Activated CD8-positive, alpha-beta T cell treated with anti-CD3 and anti-CD28 coated beads for 36 hours (primary cell): ENCODE measurements around the gene TTYH3. TPM values are rescaled to one million over a fixed set of nuclear protein-coding genes. Genes with fewer than 3 reads are reported as not detected.

Experiments
- ATAC-seq: fragments of 200-7000 bp; cut with Tn5 transposase; one replicate; pipeline ENCODE4 v1.10.0; 2021; ENCODE audit warnings: mild to moderate bottlenecking, moderate library complexity
- CTCF ChIA-PET: fragments of 350-600 bp; sonication (Branson Sonifier 250); formaldehyde crosslinking; loops from one replicate; lab custom pipeline; 2021; ENCODE audit warnings: antibody characterized with exemption; lab: Charles Lee
- POLR2A ChIA-PET: fragments of 350-600 bp; sonication (Branson Sonifier 250); formaldehyde crosslinking; loops from one replicate; lab custom pipeline; 2021; ENCODE audit warnings: antibody characterized with exemption; lab: Charles Lee
- DNase-seq: peaks from one replicate; pipeline ENCODE4 v3.0.0-alpha.2; 2020
- H3K27ac Mint-ChIP-seq: one replicate; pipeline ENCODE4 v1.8.0; 2021; ENCODE audit warnings: mild to moderate bottlenecking, mixed read lengths
- H3K27me3 Mint-ChIP-seq: one replicate; pipeline ENCODE4 v1.8.0; 2021; ENCODE audit warnings: mixed read lengths
- H3K36me3 Mint-ChIP-seq: one replicate; pipeline ENCODE4 v1.8.0; 2021; ENCODE audit warnings: low read depth, mixed read lengths
- H3K4me1 Mint-ChIP-seq: one replicate; pipeline ENCODE4 v1.8.0; 2021; ENCODE audit warnings: low read depth, mixed read lengths
- H3K4me3 Mint-ChIP-seq: one replicate; pipeline ENCODE4 v1.8.0; 2021; ENCODE audit warnings: mild to moderate bottlenecking, moderate library complexity, mixed read lengths
- H3K9me3 Mint-ChIP-seq: one replicate; pipeline ENCODE4 v1.8.0; 2021; ENCODE audit warnings: mixed read lengths
- intact Hi-C: fragments of 100-400 bp; cut with micrococcal nuclease; formaldehyde crosslinking; loops from one replicate; pipeline ENCODE4 v1.10.0; 2022
- total RNA-seq, 2 experiments: library from RNA; stranded (reverse); gene quantifications; one replicate each; pipeline ENCODE4 v1.2.3, GENCODE V29; 2021
- TF ChIP-seq, protein P1 (sequence below): fragments of 200-600 bp; IDR thresholded peaks from one replicate; pipeline ENCODE4 v1.8.0; 2022; ENCODE audit warnings: antibody characterized with exemption, mild to moderate bottlenecking

TTYH3 gene
- total RNA-seq, 2 experiments from 2014 or later = 30.3 to 32.3 TPM

DNA sequence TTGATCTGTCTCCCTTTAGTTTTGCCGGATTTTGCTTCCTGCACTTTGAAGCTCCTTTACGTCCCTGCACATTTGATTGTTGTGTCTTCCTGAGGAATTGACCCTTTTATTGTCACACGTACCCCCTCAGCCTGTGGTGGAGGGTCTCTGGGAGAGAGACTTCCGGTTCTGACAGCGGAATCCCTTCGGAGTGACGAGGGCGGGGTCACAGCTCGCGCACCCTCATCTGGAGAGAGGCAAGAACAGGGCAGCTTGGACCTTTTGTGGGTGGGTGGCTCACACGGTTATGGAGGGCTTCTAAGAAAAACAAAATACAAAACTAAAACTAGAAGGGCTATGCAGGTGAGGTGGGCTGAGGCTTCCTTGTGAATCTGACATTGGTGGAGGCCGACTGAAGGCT is 82.2 kb downstream of the TTYH3 start:
- ChIA-PET POLR2A (interaction anchor here (0.7 to 1.6 kb wide), 3 partner anchors 15 to 169 kb away, joined by 3 to 4 read pairs (median 3); no protein-coding TSS in a partner anchor), CTCF (interaction anchor here (0.6 to 15.0 kb wide), 8 partner anchors 12 to 262 kb away, joined by 3 to 249 read pairs (median 4); no protein-coding TSS in a partner anchor)
- Mint-ChIP-seq H3K4me3 (no peak overlapping the region), H3K27ac (no peak overlapping the region), H3K9me3 (no peaks in the 10 kb centered on the region), H3K36me3 (no peaks in the 10 kb centered on the region), H3K4me1 (peaks cover 73% of the 10 kb centered on the region), H3K27me3 (peaks cover 24% of the 10 kb centered on the region)
- TF ChIP-seq, protein P1, sequence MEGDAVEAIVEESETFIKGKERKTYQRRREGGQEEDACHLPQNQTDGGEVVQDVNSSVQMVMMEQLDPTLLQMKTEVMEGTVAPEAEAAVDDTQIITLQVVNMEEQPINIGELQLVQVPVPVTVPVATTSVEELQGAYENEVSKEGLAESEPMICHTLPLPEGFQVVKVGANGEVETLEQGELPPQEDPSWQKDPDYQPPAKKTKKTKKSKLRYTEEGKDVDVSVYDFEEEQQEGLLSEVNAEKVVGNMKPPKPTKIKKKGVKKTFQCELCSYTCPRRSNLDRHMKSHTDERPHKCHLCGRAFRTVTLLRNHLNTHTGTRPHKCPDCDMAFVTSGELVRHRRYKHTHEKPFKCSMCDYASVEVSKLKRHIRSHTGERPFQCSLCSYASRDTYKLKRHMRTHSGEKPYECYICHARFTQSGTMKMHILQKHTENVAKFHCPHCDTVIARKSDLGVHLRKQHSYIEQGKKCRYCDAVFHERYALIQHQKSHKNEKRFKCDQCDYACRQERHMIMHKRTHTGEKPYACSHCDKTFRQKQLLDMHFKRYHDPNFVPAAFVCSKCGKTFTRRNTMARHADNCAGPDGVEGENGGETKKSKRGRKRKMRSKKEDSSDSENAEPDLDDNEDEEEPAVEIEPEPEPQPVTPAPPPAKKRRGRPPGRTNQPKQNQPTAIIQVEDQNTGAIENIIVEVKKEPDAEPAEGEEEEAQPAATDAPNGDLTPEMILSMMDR = no peak
- no peak for ATAC-seq
- intact Hi-C loops = no loop called here
- no peak for DNase-seq

Other genes starting within 250 kb of the TTYH3 start
- 1 to 10 TPM; 2.9 to 4.7 TPM for gene CHST12, start 228.4 kb upstream of the TTYH3 start, total RNA-seq
- not detected for gene GRIFIN, start 155.6 kb upstream of the TTYH3 start, total RNA-seq
- 10 to 100 TPM; 50.6 TPM for gene LFNG, start 112.2 kb upstream of the TTYH3 start, total RNA-seq
- 10 to 100 TPM; 30.9 to 32.6 TPM for gene BRAT1, start 76.5 kb upstream of the TTYH3 start, total RNA-seq
- 1 to 10 TPM; 4.0 to 4.3 TPM for gene IQCE, start 73.0 kb upstream of the TTYH3 start, total RNA-seq
- under 1 TPM; 0.11 to 0.14 TPM for gene AMZ1, start 56.2 kb downstream of the TTYH3 start, total RNA-seq
- 10 to 100 TPM; 21.0 to 21.1 TPM for gene GNA12, start 212.3 kb downstream of the TTYH3 start, total RNA-seq